Gastrocnemius medialis (tissue), 4 donors: ENCODE data around the gene ARHGEF39.

Experiments used
- CTCF ChIP-seq, 5 experiments: fragments of 450-650 bp in 3 of 5; fragments of 200-600 bp in 2 of 5; sonication (generic) in 2 of 5; IDR thresholded peaks in 4 of 5; conservative IDR thresholded peaks in 1 of 5; 1 replicate in 4 of 5; 2 replicates in 1 of 5; pipeline ENCODE4 v1.5.1; 2016 to 2019; ENCODE audit warnings: antibody characterized with exemption in 5 of 5, mild to moderate bottlenecking in 3 of 5, moderate library complexity in 3 of 5
- POLR2A ChIP-seq, 2 donors: fragments of 450-650 bp; IDR thresholded peaks; one replicate each; pipeline ENCODE4 v1.6.1; 2017; ENCODE audit warnings: antibody characterized with exemption in 2 of 2, mild to moderate bottlenecking in 2 of 2, moderate library complexity in 2 of 2

GRCh38 chr9:35679091-35679490, 14.1 kb upstream of the ARHGEF39 start:
- TF ChIP-seq CTCF (IDR thresholded peaks at IDR 0.05 in 4 of 5, conservative IDR thresholded peaks at IDR 0.05 in 1 of 5): no peak
- TF ChIP-seq POLR2A (IDR thresholded peaks at IDR 0.05): no peak
